NB4 (cell line): Measurements from ENCODE around the gene DTNB.

Experiments
- MYC ChIP-seq: IDR thresholded peaks from 2 replicates; pipeline ENCODE4 v1.6.1; 2011; ENCODE audit warnings: low read depth, low read length
- POLR2A ChIP-seq: IDR thresholded peaks from 2 replicates; pipeline ENCODE4 v1.6.1; 2011; ENCODE audit warnings: mild to moderate bottlenecking; ENCODE audit not compliant: insufficient read length; ENCODE audit errors: extremely low read depth
- TF ChIP-seq, protein P1 (sequence below): IDR thresholded peaks from one replicate; pipeline ENCODE4 v1.5.1; 2012; ENCODE audit warnings: low read depth, low read length

DNA sequence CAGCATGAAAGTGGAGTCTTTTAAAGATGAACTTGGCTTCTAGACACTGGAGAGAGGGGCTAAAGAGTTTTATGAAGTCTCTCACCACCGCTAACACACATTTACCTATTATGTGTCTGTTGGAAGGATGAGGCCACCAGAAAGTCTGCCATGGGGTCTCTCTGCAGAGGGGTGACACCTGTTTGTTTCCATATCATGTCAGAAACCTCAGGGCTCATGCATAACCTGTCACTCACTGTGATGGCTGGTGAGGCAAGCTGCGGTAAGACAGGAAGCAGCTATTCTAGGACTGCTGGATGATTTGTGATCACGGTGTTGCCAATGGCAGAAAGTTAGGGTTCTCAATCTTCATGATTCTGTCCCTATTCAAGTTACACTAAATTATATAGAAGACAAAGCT, 270.9 kb downstream of the DTNB start:
- TF ChIP-seq, protein P1, sequence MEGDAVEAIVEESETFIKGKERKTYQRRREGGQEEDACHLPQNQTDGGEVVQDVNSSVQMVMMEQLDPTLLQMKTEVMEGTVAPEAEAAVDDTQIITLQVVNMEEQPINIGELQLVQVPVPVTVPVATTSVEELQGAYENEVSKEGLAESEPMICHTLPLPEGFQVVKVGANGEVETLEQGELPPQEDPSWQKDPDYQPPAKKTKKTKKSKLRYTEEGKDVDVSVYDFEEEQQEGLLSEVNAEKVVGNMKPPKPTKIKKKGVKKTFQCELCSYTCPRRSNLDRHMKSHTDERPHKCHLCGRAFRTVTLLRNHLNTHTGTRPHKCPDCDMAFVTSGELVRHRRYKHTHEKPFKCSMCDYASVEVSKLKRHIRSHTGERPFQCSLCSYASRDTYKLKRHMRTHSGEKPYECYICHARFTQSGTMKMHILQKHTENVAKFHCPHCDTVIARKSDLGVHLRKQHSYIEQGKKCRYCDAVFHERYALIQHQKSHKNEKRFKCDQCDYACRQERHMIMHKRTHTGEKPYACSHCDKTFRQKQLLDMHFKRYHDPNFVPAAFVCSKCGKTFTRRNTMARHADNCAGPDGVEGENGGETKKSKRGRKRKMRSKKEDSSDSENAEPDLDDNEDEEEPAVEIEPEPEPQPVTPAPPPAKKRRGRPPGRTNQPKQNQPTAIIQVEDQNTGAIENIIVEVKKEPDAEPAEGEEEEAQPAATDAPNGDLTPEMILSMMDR = no peak
- no peak for TF ChIP-seq POLR2A
- TF ChIP-seq MYC = no peak
